HCT116 (cell line): ENCODE data around the gene PPP1R15A.
"Not testable (repeated sequence)": the region's sequence is repeated elsewhere in the genome, so short reads cannot be mapped to it uniquely, and the experiment has no call there.

Experiments used
- CTCF ChIP-seq, 3 experiments: fragments of 200-600 bp in 1 of 3; sonication (generic) in 1 of 3; IDR thresholded peaks in 2 of 3; conservative IDR thresholded peaks in 1 of 3; 2 replicates each; pipeline ENCODE4 v1.5.1; 2012 to 2017; ENCODE audit warnings: low read depth in 2 of 3, low read length in 2 of 3, antibody characterized with exemption in 1 of 3, borderline replicate concordance in 1 of 3, control low read depth in 1 of 3, mild to moderate bottlenecking in 1 of 3, mixed read lengths in 1 of 3, mixed run types in 1 of 3, moderate library complexity in 1 of 3; ENCODE audit not compliant: insufficient read depth in 1 of 3
- SRF ChIP-seq: IDR thresholded peaks from 2 replicates; pipeline ENCODE4 v1.6.1; 2012; ENCODE audit warnings: low read depth
- YY1 ChIP-seq: IDR thresholded peaks from 2 replicates; pipeline ENCODE4 v1.6.1; 2011; ENCODE audit warnings: low read length, low read depth, moderate library complexity, mild to moderate bottlenecking; ENCODE audit not compliant: insufficient replicate concordance; ENCODE audit errors: extremely low read depth
- ZBTB33 ChIP-seq: IDR thresholded peaks from 2 replicates; pipeline ENCODE4 v1.6.1; 2011; ENCODE audit warnings: mild to moderate bottlenecking, low read length, moderate library complexity; ENCODE audit not compliant: insufficient replicate concordance; ENCODE audit errors: extremely low read depth
- TF ChIP-seq, protein P1 (sequence below): IDR thresholded peaks from 2 replicates; pipeline ENCODE4 v1.6.1; 2012

DNA sequence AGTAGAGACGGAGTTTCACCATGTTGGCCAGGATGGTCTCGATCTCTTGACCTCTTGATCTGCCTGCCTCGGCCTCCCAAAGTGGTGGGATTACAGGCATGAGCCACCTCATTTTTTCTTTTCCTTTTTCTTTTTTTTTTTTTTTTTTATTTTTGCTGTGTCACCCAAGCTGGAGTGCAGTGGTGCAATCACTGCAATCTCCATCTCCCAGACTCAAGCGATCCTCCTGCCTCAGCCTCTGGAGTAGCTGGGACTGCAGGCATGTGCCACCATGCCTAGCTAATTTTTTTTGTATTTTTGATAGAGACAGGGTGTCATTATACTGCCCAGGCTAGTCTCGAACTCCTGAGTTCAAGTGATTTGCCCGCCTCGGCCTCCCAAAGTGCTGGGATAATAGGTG, 30.1 kb downstream of the PPP1R15A start:
- not testable (repeated sequence) for TF ChIP-seq ZBTB33; YY1; CTCF (IDR thresholded peaks at IDR 0.05 in 2 of 3, conservative IDR thresholded peaks at IDR 0.05 in 1 of 3; ENCODE audit: borderline replicate concordance in 1 of 3, insufficient read depth in 1 of 3, low read depth in 2 of 3, low read length in 2 of 3); SRF
- TF ChIP-seq, protein P1, sequence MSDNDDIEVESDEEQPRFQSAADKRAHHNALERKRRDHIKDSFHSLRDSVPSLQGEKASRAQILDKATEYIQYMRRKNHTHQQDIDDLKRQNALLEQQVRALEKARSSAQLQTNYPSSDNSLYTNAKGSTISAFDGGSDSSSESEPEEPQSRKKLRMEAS: not testable (repeated sequence)
